Endodermal cell (in vitro differentiated cells): ENCODE results near the gene CUX1. TPM values are rescaled to one million over a fixed set of nuclear protein-coding genes. Genes with fewer than 3 reads are reported as not detected.

Experiments used
- DNase-seq: peaks from one replicate; pipeline ENCODE4 v3.0.0-alpha.2; 2017
- H3K27ac ChIP-seq: 2 replicates; pipeline ENCODE4 v1.5.1; 2013; ENCODE audit warnings: mild to moderate bottlenecking, low read depth, low read length, moderate library complexity
- H3K27me3 ChIP-seq: 2 replicates; pipeline ENCODE4 v1.6.1; 2013; ENCODE audit warnings: mild to moderate bottlenecking, low read length, moderate library complexity; ENCODE audit not compliant: insufficient read depth, control insufficient read depth, poor library complexity, severe bottlenecking
- H3K36me3 ChIP-seq: 2 replicates; pipeline ENCODE4 v1.7.0; 2013; ENCODE audit warnings: mild to moderate bottlenecking, low read length, moderate library complexity; ENCODE audit not compliant: control insufficient read depth, insufficient read depth
- H3K4me1 ChIP-seq: one replicate; pipeline ENCODE4 v1.7.0; 2013; ENCODE audit warnings: low read length; ENCODE audit not compliant: control insufficient read depth, insufficient read depth
- H3K4me3 ChIP-seq: 2 replicates; pipeline ENCODE4 v1.5.1; 2013; ENCODE audit warnings: mild to moderate bottlenecking, low read length, moderate library complexity
- H3K9ac ChIP-seq: 2 replicates; pipeline ENCODE4 v1.6.1; 2013; ENCODE audit warnings: mild to moderate bottlenecking, low read length, moderate library complexity; ENCODE audit not compliant: poor library complexity, severe bottlenecking; ENCODE audit errors: extremely low read depth
- H3K9me3 ChIP-seq: 2 replicates; pipeline ENCODE4 v1.6.1; 2013; ENCODE audit warnings: mild to moderate bottlenecking, low read length, moderate library complexity; ENCODE audit not compliant: control insufficient read depth
- H3K27ac Mint-ChIP-seq: 2 replicates; pipeline ENCODE4 v1.8.0; 2020; ENCODE audit warnings: mixed read lengths
- H3K27me3 Mint-ChIP-seq: 2 replicates; pipeline ENCODE4 v1.8.0; 2021; ENCODE audit warnings: mild to moderate bottlenecking, mixed read lengths; ENCODE audit not compliant: insufficient read depth
- H3K36me3 Mint-ChIP-seq: 2 replicates; pipeline ENCODE4 v1.8.0; 2020; ENCODE audit warnings: low read depth, mixed read lengths
- H3K4me1 Mint-ChIP-seq: 2 replicates; pipeline ENCODE4 v1.8.0; 2020; ENCODE audit warnings: mixed read lengths
- H3K4me3 Mint-ChIP-seq: 2 replicates; pipeline ENCODE4 v1.8.0; 2020; ENCODE audit warnings: mild to moderate bottlenecking, moderate library complexity, mixed read lengths
- H3K9me3 Mint-ChIP-seq: 2 replicates; pipeline ENCODE4 v1.8.0; 2020; ENCODE audit warnings: mild to moderate bottlenecking, mixed read lengths
- CTCF ChIP-seq: fragments of 200-600 bp; sonication (generic); conservative IDR thresholded peaks from 2 replicates; pipeline ENCODE4 v1.5.0; 2021; ENCODE audit warnings: antibody characterized with exemption, mild to moderate bottlenecking
- WGBS, 2 experiments: methylation state at CpG; one replicate each; pipeline versions ENCODE4 v1.1.5 to v1.1.7; 2013; ENCODE audit warnings: missing lambda C conversion rate in 2 of 2, mixed read lengths in 1 of 2; ENCODE audit not compliant: insufficient coverage in 1 of 2, insufficient read length in 1 of 2; 5-methylcytosine and 5-hydroxymethylcytosine counted together
- total RNA-seq, 2 donors: library from RNA; stranded (reverse); fragmentation: NEBNext Ultra II Directional in 1 of 2; extraction: Animal tissue kit (Norgen Biotek cat#: 25700) in 1 of 2; gene quantifications; 2 replicates in 1 of 2; 3 replicates in 1 of 2; pipeline ENCODE4 v1.2.1, GENCODE V29; 2021

CUX1 gene
- total RNA-seq, 2 donors from 2014 or later = 85.1 to 108 TPM

GRCh38 chr7:101781439-101781838 lies 36.0 kb upstream of the CUX1 start:
- Mint-ChIP-seq H3K27me3 (no peaks in the 10 kb centered on the region), H3K9me3 (no peaks in the 10 kb centered on the region), H3K4me3 (no peak overlapping the region), H3K4me1 (peaks cover 8% of the 10 kb centered on the region), H3K27ac (no peak overlapping the region), H3K36me3 (no peaks in the 10 kb centered on the region)
- no peak overlapping the region for H3K27ac ChIP-seq
- no peak for TF ChIP-seq CTCF
- no peak overlapping the region for H3K9ac ChIP-seq
- no peaks in the 10 kb centered on the region for H3K4me1 ChIP-seq
- no peak overlapping the region for H3K4me3 ChIP-seq
- no peak for DNase-seq
- H3K27me3 ChIP-seq = no peaks in the 10 kb centered on the region
- H3K36me3 ChIP-seq = no peaks in the 10 kb centered on the region
- H3K9me3 ChIP-seq = no peaks in the 10 kb centered on the region
- 94 to 96% methylated on average over 7 to 8 of the region's 8 CpGs for WGBS, 2 experiments

- H3K36me3 Mint-ChIP-seq = no peaks in the 10 kb centered on the region
These were observed 35.0 kb upstream of the CUX1 start for GRCh38 chr7:101782476-101782875.

GRCh38 chr7:101782896-101783295 lies 34.5 kb upstream of the CUX1 start:
- 86 to 94% methylated on average over 2 to 3 of the region's 3 CpGs for WGBS, 2 experiments
- Mint-ChIP-seq H3K27me3 (no peaks in the 10 kb centered on the region), H3K4me3 (no peak overlapping the region), H3K36me3 (no peaks in the 10 kb centered on the region), H3K4me1 (peaks cover 8% of the 10 kb centered on the region), H3K27ac (no peak overlapping the region), H3K9me3 (peaks cover 2% of the 10 kb centered on the region)
- Histone ChIP-seq H3K36me3 (no peaks in the 10 kb centered on the region), H3K4me3 (no peak overlapping the region), H3K4me1 (no peaks in the 10 kb centered on the region), H3K27ac (no peak overlapping the region), H3K9me3 (no peaks in the 10 kb centered on the region), H3K27me3 (no peaks in the 10 kb centered on the region), H3K9ac (no peak overlapping the region)
- no peak for TF ChIP-seq CTCF
- no peak for DNase-seq

More at GRCh38 chr7:101782476-101782875, 35.0 kb upstream of the CUX1 start:
- no peak overlapping the region for H3K27ac ChIP-seq
- DNase-seq = no peak
- no peak overlapping the region for H3K9ac ChIP-seq
- H3K4me3 Mint-ChIP-seq = no peak overlapping the region
- peaks cover 8% of the 10 kb centered on the region for H3K4me1 Mint-ChIP-seq
- H3K36me3 ChIP-seq = no peaks in the 10 kb centered on the region
- H3K27me3 ChIP-seq = no peaks in the 10 kb centered on the region
- peaks cover 1% of the 10 kb centered on the region for H3K9me3 Mint-ChIP-seq
- H3K27ac Mint-ChIP-seq = no peak overlapping the region
- TF ChIP-seq CTCF = no peak
- no peaks in the 10 kb centered on the region for H3K9me3 ChIP-seq
- 84 to 92% methylated on average over 2 to 3 of the region's 3 CpGs for WGBS, 2 experiments
- no peaks in the 10 kb centered on the region for H3K4me1 ChIP-seq
- H3K27me3 Mint-ChIP-seq = no peaks in the 10 kb centered on the region
- no peak overlapping the region for H3K4me3 ChIP-seq
